GM12891 (cell line): ENCODE data around the gene C9orf152.
A peak's percentile ranks its signal among the peaks of the same experiment; 100 is the strongest.

Experiments used
- DNase-seq: peaks from one replicate; pipeline ENCODE4 v3.0.0; 2011; ENCODE audit warnings: low spot score; ENCODE audit not compliant: insufficient read length
- FAIRE-seq: peaks from 2 replicates; lab custom pipeline; 2011; peaks lifted over from hg19 to GRCh38; lab: Jason Lieb, UNC
- PAX5 ChIP-seq: IDR thresholded peaks from 2 replicates; pipeline ENCODE4 v1.6.1; 2011; ENCODE audit warnings: low read length, moderate library complexity, mild to moderate bottlenecking; ENCODE audit not compliant: insufficient read depth, severe bottlenecking
- POLR2A ChIP-seq: IDR thresholded peaks from 2 replicates; pipeline ENCODE4 v1.6.1; 2011; ENCODE audit warnings: low read depth, low read length, control low read depth
- POLR2AphosphoS5 ChIP-seq: IDR thresholded peaks from 2 replicates; pipeline ENCODE4 v1.6.1; 2011; ENCODE audit warnings: low read depth, low read length, control low read depth
- POU2F2 ChIP-seq: IDR thresholded peaks from 2 replicates; pipeline ENCODE4 v1.6.1; 2011; ENCODE audit warnings: low read depth, mild to moderate bottlenecking, control low read depth, low read length, moderate library complexity
- SPI1 ChIP-seq: IDR thresholded peaks from 2 replicates; pipeline ENCODE4 v1.6.1; 2011; ENCODE audit warnings: low read depth, low read length, control low read depth
- TAF1 ChIP-seq: IDR thresholded peaks from 2 replicates; pipeline ENCODE4 v1.6.1; 2011; ENCODE audit warnings: low read depth, low read length, control low read depth

The C9orf152 gene

DNA sequence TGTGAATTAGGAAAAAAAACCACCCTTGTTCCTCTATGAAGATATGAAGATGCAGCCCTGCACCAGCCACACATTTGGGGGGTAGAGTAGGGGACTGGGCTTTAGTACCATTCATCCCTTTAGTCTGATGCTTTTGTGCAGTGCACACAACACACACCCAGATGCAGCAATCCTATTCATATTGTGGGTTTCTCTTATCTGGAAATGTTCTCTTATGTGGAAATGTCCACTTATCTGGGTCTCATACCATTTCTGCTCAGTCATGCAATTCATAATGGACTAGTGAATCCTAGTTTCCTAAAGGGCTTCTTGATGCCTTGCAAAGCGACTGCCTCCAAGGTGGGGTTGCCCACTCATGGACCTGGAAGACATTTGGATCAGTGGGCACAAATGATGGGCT, 47.8 kb downstream of the C9orf152 start:
- TF ChIP-seq POLR2AphosphoS5 = no peak
- TF ChIP-seq SPI1 = no peak
- TF ChIP-seq POLR2A = no peak
- TF ChIP-seq PAX5 = no peak
- no peak for TF ChIP-seq TAF1
- DNase-seq (no peak), FAIRE-seq (no peak)

DNA sequence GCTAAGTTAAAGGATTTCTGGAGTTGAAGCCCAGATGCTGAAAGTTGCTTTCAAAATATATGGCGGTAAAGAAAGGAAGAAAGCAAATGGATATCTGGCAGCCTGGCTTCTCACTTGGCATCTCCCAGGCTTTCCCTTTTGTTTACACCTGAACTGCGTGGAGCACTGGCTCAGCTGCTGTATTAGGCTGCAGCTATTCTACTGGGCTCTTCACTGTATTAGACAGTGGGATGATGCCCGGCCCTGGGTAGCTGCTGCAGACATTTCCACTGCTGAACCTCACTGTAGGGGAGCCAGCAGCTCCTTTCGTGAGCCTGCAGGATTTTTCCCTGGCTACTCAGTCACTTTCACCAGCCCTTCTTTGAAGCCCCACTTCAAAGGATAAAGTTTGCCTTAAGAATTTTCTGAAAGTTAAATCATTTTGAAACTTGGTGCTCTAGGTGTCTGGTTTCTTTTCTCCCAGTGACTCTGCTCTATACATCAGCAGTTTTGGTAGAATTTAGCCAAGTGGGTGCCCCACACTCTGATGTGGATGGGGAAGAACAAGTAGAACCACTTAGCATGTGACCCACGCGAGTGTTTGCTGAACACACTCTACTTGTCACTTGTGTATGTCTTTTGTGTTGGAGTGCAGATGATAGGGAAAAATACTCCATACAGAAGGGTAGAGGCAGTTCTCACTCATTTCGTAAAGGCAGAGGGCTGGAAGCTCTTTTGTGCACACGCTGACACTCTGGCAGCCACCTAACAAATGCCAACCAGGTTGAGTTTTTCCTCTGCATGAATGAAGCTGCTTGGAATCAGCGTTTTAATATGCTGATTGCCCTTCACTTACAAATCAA, 49.9 kb downstream of the C9orf152 start:
- DNase-seq = no peak
- TF ChIP-seq TAF1 (no peak), POLR2A (no peak), PAX5 (no peak), POU2F2 (no peak), SPI1 (no peak), POLR2AphosphoS5 (no peak)
- peak; percentile 20 for FAIRE-seq

DNA sequence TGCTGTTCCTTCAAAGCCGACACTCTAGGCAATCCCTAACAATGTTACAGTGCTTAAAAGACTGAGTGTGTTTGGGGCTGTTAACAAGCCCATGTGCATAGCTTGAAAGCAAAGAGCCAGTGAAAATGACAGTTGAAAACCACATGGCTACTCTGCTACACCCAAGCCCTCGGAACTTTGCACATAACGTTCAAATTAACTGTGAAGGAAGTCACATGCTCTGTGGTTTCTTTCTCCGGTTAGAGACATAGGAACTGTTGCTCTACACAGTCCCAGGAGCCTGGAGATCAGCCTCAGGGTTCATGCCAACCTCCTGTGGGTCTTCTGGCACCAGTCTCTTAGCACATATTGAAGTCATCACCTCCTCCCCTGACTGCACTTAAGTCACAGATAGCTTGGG, 51.1 kb downstream of the C9orf152 start:
- peak; percentile 91 for FAIRE-seq
- TF ChIP-seq POLR2AphosphoS5 = no peak
- no peak for TF ChIP-seq TAF1
- no peak for TF ChIP-seq PAX5
- TF ChIP-seq POU2F2 = no peak
- no peak for TF ChIP-seq SPI1
- TF ChIP-seq POLR2A = no peak
- no peak for DNase-seq

DNA sequence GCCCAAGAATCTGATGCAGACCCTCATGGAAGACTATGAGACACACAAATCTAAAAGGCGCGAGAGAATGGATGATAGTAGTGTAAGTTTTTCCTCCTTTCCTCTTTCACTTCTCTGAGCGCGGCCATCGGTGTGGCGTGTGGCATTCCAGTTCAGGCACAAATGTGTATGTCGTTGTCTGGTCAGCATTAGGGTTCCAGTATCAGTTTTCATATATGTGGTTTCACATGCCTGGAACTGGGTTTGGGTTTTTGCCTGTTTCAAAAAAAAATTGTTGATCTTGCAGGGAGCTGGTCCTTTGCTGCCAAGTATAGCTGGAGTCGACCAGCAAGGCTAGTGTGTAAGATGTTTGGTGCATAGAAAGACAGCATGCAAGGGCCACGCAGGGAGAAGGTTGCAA, 51.5 kb downstream of the C9orf152 start:
- TF ChIP-seq POU2F2 = no peak
- TF ChIP-seq POLR2AphosphoS5 = no peak
- TF ChIP-seq TAF1 = no peak
- no peak for TF ChIP-seq POLR2A
- TF ChIP-seq SPI1 = no peak
- TF ChIP-seq PAX5 = no peak
- FAIRE-seq = no peak
- no peak for DNase-seq

DNA sequence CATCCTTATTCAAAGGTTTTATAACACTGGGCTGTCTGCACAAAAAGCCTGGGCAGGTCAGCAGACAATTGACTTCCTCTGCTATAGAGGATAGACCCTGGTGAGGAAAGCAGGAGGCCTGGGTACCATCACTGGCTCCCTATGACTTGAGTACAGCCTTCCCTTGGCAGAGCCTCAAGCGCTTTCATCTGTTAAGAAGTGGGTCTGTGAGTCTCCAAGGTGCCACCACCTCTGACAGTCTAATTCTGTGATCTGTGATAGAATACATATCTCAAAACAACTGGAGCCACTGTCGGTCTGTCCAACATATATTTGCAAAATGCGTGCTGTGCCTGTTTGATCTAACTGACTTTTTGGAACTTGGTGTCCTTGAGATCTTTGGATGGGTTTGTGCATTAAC, 52.2 kb downstream of the C9orf152 start:
- DNase-seq (no peak), FAIRE-seq (no peak)
- TF ChIP-seq POU2F2 = no peak
- TF ChIP-seq SPI1 = no peak
- TF ChIP-seq TAF1 = no peak
- no peak for TF ChIP-seq POLR2A
- TF ChIP-seq POLR2AphosphoS5 = no peak
- TF ChIP-seq PAX5 = no peak

DNA sequence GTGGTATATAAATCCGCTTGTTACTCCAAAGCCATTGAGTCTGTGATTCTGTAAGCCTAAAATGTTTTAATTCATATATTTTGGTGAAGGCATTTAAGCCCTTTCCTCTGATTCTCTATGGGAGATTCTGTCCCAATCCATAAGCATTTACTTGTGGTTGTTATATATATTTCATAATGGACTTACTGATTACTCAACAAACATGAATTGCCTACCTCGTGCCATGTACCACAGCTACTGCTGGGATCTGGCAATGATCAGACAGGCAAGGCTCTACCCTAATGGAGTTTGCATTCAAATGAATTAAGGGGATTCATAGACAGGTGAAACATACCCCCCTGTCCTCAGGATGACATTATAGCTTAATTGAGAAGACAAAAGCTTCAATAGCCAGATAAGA, 54.5 kb downstream of the C9orf152 start:
- no peak for DNase-seq
- no peak for FAIRE-seq
- TF ChIP-seq POLR2A (no peak), POLR2AphosphoS5 (no peak), PAX5 (no peak), SPI1 (no peak), POU2F2 (no peak), TAF1 (no peak)

DNA sequence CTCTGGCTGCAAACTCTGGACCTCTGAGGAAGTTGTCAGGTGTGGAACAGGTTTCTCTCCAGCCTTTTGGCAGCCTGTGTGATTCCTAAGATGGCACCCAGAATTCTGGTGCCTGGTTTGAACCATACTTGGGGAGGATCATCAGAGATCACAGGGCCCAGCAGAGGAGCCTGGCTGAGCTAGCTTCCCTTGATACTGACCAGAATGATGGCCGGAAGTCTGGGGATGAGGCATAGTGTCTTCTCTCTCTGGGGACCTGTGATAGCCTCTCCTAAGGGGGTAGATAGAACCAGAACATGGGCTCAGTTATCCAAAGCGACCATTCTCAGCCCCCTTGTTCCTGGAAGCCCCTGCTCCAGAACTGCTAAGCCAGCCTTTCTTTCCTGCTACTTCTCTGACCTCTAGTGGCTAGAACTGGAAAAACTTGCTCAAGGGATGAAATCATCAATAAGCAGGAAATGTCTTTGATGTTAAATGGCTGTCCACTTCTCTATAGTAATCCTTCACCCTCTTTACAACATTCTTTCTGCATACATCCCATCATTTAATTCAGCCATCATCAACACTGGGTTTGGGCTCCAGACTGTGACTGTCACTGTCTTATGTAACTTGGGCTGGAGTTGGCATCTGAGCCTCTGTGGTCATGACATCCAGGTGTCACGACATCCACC, 55.1 kb downstream of the C9orf152 start:
- no peak for TF ChIP-seq POLR2AphosphoS5
- TF ChIP-seq PAX5 = no peak
- no peak for TF ChIP-seq TAF1
- no peak for TF ChIP-seq SPI1
- TF ChIP-seq POU2F2 = no peak
- TF ChIP-seq POLR2A = no peak
- DNase-seq (no peak), FAIRE-seq (peak; percentile 60)
